Mammary epithelial cell (primary cell): ENCODE measurements around the gene CHRNA4.

Experiments used
- EZH2 ChIP-seq: IDR thresholded peaks from 2 replicates; pipeline ENCODE4 v1.6.1; 2012; ENCODE audit warnings: low read length, inconsistent platforms, borderline replicate concordance
- TF ChIP-seq, protein P1 (sequence below), 2 donors: IDR thresholded peaks in 1 of 2; conservative IDR thresholded peaks in 1 of 2; 2 replicates each; pipeline ENCODE4 v1.5.1; 2011 to 2012; ENCODE audit warnings: inconsistent platforms in 2 of 2, low read length in 2 of 2, mild to moderate bottlenecking in 2 of 2, control low read depth in 1 of 2, low read depth in 1 of 2; ENCODE audit not compliant: insufficient read depth in 1 of 2; ENCODE audit errors: extremely low read depth in 1 of 2

DNA sequence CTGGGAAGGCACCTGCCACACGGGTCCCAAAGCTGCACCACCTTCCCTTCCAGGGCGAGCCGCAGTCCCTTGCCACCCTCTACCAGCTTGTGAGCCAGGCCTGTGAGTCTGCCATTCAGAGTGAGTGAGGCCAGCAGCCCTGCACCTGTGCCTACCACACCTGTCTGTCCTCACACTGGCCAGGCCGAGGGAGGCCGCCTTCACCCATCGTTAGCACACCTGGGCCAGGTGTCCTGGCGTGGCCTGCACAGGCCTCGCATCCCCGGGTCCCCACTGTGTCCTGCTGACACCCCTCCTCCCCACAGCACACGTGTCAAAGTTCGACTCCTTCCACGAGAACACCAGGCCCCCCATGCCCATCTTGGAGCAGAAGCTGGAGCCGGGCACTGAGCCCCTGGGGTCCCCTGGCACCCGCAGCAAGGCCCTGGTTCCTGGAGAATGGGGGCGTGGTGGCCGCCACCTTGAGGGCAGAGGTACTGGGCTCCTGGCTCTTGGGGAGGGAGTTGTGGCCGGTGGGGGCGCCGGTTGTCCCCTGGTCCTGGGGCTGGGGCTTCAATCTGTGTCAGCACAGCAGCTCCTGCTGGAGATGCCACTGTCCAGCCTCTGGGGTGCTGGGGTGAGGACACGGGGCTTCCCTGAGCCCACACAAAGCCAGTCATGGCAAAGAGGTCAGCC, 33.0 kb downstream of the CHRNA4 start:
- TF ChIP-seq, protein P1, sequence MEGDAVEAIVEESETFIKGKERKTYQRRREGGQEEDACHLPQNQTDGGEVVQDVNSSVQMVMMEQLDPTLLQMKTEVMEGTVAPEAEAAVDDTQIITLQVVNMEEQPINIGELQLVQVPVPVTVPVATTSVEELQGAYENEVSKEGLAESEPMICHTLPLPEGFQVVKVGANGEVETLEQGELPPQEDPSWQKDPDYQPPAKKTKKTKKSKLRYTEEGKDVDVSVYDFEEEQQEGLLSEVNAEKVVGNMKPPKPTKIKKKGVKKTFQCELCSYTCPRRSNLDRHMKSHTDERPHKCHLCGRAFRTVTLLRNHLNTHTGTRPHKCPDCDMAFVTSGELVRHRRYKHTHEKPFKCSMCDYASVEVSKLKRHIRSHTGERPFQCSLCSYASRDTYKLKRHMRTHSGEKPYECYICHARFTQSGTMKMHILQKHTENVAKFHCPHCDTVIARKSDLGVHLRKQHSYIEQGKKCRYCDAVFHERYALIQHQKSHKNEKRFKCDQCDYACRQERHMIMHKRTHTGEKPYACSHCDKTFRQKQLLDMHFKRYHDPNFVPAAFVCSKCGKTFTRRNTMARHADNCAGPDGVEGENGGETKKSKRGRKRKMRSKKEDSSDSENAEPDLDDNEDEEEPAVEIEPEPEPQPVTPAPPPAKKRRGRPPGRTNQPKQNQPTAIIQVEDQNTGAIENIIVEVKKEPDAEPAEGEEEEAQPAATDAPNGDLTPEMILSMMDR (conservative IDR thresholded peaks at IDR 0.05 in 1 of 2, IDR thresholded peaks at IDR 0.05 in 1 of 2; ENCODE audit: extremely low read depth in 1 of 2, insufficient read depth in 1 of 2, low read depth in 1 of 2, low read length in 2 of 2), result no peak
- TF ChIP-seq EZH2, result no peak
